Fibroblast of the conjunctiva (primary cell): ENCODE results near the gene CLDN24.
"Not testable (repeated sequence)": the region's sequence is repeated elsewhere in the genome, so short reads cannot be mapped to it uniquely, and the experiment has no call there.

Experiments
- DNase-seq: peaks from one replicate; pipeline ENCODE4 v3.0.0-alpha.2; 2010; ENCODE audit warnings: low read depth

The CLDN24 gene

GRCh38 chr4:183347146-183347545 lies 24.9 kb upstream of the CLDN24 start:
- DNase-seq, result no peak

- DNase-seq, result no peak
Measured at GRCh38 chr4:183345261-183345660, 23.0 kb upstream of the CLDN24 start.

- DNase-seq, result no peak
Measured at GRCh38 chr4:183344523-183345255, 22.5 kb upstream of the CLDN24 start.

- no peak for DNase-seq
Measured at GRCh38 chr4:183343730-183344129, 21.5 kb upstream of the CLDN24 start.

- no peak for DNase-seq
Measured at GRCh38 chr4:183342541-183343533, 20.6 kb upstream of the CLDN24 start.

- no peak for DNase-seq
Measured at GRCh38 chr4:183337833-183338232, 15.6 kb upstream of the CLDN24 start.

- DNase-seq, result no peak
Measured at GRCh38 chr4:183337349-183337748, 15.1 kb upstream of the CLDN24 start.

GRCh38 chr4:183335369-183335940 lies 13.2 kb upstream of the CLDN24 start:
- peak; percentile 66 for DNase-seq

GRCh38 chr4:183333983-183334382 lies 11.8 kb upstream of the CLDN24 start:
- DNase-seq, result no peak

GRCh38 chr4:183333202-183333601 lies 11.0 kb upstream of the CLDN24 start:
- DNase-seq, result no peak

- DNase-seq, result no peak
Measured at GRCh38 chr4:183332447-183332846, 10.2 kb upstream of the CLDN24 start.

GRCh38 chr4:183330841-183331240 lies 8.6 kb upstream of the CLDN24 start:
- no peak for DNase-seq

- DNase-seq, result no peak
Measured at GRCh38 chr4:183329954-183330742, 7.9 kb upstream of the CLDN24 start.

GRCh38 chr4:183329244-183329643 lies 7.0 kb upstream of the CLDN24 start:
- DNase-seq, result no peak

- DNase-seq, result no peak
Measured at GRCh38 chr4:183328832-183329231, 6.6 kb upstream of the CLDN24 start.

- no peak for DNase-seq
Measured at GRCh38 chr4:183327827-183328226, 5.6 kb upstream of the CLDN24 start.

- no peak for DNase-seq
Measured at GRCh38 chr4:183326853-183327252, 4.6 kb upstream of the CLDN24 start.

- not testable (repeated sequence) for DNase-seq
Measured at GRCh38 chr4:183326387-183326786, 4.2 kb upstream of the CLDN24 start.

GRCh38 chr4:183324619-183325018 lies 2.4 kb upstream of the CLDN24 start:
- DNase-seq, result no peak

- DNase-seq, result not testable (repeated sequence)
Measured at GRCh38 chr4:183324056-183324455, 1.8 kb upstream of the CLDN24 start.

- no peak for DNase-seq
Measured at GRCh38 chr4:183323295-183323694, 1.1 kb upstream of the CLDN24 start.

- no peak for DNase-seq
Measured at GRCh38 chr4:183321516-183321915, 710 bp downstream of the CLDN24 start.
